NCI-H2196 (cell line): ENCODE measurements around the gene NEK6.

ENCODE experiments used
- DNase-seq: peaks from one replicate; lab custom pipeline; 2025; ENCODE audit not compliant: unreplicated experiment; lab: John Stamatoyannopoulos, UW

NEK6 gene

DNA sequence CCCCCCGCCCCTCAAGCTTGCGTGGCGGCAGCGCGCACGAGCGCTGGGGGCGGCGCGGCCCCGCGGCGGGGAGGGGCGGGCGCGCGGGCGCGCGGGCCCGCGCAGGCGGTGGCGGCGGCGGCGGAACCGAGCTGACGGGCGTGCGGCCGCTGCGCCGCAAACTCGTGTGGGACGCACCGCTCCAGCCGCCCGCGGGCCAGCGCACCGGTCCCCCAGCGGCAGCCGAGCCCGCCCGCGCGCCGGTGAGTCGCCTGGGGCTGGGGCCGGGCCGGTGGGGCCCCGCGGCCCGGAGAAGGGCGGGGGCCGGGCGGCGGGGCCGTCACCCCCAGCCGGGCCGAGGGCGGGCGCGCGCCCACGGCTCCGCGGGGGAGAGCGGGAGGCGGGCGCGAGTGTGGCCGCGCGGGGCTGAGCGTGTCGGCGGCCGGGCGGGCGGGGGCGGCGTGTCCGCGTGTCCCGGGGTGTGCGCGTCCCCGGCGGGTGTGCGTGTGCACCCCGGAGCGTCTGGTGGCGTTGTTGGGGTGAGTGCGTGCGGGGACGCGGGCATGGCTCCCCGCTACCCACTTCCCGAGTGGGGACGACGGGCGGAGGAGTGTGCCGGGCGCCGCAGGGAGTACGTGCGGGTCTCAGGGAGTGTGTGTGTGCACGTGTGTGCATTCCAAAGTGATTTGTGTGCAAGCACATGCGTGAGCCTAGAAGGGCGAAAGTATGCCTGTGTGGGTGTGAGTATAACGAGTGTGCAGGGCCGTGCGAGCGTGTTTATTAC, at the start of gene NEK6:
Gene NEK6, plus strand, starts transcription at position 106 of the 763 bp plus-strand sequence. CDS start 44,016 bp downstream, outside the sequence.
- DNase-seq: peak; percentile 22

DNA sequence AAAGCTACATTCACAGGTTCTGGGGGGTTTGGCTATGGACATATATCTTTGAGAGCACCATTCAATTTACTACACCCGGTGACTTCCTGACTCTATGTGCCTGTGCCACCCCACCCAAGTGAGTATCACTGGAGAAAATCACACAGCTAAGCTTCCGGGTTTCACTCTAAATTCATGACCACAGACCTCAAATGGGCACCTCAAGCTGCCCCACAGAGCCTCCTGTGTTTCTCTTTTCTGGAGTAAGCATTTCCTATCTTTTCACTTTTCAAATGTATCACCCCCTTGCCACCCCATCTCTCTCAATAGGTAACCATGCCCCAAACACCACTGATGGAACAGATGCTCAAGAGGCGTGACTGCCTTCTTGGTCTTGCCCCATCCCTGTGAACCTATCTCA, 49.2 kb upstream of the NEK6 start:
- no peak for DNase-seq

DNA sequence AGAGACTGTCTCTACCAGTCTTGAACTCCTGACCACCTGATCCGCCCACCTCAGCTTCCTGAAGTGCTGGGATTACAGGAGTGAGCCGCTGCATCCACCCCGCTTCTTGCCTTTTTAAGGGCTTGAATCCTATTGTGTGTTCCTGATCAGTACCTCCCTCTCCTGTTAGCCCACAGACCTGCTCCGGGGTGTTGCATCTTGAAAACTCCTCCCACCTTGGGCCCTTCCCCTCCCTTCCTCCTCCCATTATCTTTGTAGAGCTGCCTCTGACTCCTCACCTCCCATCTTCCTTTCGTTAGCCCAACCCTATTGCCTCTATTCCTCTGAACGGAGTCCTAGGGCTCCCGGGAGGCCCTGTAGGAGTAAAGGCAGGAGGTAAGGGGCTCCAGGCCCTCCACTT, 48.5 kb upstream of the NEK6 start:
- DNase-seq: no peak

DNA sequence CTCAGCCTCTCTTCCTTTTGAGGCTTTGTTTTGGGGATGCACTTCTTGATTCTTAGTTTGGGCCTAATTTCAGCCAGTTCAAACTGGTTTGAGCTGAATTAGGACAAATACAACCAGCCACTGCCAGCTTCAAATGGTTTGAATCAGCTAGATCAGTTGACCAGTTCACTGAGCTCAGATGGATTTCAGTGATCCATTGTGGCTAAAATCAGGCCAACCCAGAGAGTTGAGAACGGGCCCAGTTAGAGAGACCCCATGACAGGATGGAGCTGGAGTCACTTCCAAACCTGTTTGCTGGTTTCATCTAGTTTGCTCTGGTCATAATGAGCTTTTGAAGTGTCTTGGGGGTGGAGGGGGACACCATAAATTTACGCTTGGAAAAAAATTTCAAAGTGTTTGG, 48.0 kb upstream of the NEK6 start:
- DNase-seq: no peak

DNA sequence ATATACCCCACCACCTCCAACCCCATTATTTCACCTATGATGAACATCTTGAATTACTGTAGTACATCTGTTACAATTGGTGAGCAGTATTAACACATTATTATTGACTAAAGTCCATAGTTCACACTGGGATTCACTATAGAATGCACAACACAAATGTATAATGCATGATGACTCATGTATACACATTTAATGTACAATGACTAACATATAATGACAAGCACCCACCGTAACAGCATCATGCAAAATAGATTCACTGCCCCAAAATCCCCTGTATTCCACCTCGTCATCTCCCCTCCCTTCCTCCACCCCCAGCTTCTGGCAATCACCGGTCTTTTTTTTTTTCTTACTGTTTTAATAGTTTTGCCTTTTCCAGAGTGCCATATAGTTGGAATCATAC, 47.1 kb upstream of the NEK6 start:
- no peak for DNase-seq

DNA sequence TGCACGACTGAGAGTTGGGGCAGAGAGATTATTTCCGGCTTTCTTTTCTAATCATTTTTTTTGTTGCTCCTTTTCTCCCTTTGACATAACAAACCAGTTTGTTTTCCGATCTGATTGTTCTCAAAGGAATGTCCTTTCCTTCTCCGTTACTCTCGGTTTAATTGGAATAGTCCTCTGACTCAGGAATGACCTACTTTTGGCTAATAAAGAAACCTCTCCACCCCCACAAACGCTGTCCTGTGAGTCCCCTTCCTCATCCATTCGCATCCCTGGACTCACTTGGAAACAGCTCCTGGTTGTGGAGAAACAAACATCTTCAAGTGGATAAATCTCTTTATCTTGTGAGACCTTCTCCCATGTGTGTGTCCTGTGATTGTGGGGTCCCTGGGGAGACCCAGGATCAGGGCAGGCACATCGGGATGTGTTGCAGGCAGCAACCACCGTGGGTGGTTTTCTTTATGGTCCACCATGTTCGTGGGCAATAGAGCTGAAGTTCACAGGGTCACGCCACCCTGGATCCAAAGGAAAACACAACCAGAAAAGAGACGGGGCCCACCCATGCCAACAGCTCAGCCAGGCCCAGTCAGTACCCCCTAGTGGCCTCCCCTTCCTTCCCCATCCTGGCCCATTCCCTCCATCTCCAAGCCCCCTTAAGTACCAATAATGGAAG, 45.2 kb upstream of the NEK6 start:
- no peak for DNase-seq

DNA sequence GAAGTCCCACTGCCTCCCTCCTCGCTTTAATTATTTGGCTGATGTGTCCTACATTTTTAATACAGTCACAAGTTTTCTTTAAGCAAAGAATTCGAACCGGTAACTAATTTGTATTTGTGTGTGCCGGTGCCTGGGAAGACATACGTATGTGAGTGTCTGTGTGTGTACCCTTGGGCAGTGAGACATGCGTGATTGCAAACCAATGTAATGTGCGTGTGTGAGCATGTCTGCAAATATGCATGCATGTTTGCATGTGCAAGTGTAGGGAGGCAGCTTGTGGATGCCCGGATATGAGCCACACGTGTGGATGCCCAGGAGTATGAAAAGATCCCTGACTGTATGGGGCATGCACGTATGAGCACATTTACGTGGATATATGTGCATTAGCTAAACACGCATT, 44.4 kb upstream of the NEK6 start:
- DNase-seq: no peak

DNA sequence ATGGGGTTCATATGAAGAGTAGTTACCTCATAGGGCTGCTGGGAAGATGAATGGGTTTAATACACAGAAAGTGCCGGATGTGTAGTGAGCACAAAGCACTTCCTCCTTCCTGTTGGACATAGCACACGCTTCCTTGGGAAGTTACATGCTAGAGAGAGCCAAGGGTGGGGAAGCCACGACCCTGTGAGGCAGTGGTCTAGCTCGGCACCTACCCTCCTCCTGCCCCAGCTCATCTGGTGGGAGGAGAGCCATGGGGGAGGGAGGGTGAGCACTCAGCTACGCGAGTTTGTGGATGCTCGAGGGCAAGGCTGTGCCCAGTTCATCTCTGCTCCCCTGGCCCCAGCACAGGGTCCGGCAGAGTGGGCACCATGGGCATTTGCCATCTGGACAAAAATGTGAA, 43.6 kb upstream of the NEK6 start:
- DNase-seq: no peak

DNA sequence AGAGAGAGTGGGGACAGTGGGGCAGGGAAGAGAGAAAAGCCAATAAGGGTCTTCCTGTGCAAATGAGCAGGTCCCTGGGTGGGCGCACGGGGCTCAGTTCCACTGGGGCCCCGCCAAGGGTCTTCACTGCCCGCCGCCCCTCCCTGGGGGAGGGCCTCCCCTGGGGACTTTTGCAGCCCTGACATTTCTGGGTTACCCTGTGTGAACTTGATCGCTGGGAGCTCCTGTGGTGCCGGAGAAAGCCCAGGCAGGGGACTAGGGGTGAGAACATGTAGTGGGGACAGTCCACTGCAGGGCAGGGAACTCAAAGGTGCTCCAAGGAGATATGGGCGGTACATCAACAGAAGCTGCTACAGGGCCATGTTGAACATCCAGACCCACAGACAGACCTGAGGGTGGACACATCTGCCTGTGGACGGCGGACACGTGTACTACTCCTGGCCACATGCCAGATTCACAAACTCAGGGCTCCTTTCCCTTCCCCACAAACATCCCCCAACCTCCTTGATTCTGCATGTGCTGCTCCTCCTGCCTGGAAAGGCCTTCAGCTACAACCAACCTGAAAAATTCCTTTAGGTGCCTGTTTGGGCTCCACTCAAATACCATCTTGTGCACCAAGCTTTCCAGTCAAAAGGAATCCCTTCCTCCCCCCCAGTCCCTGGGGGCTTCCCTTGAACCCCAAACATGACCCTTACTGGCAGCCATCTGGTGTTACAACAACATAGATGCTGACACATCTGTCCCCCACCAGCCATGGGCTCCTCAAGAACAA, 43.0 kb upstream of the NEK6 start:
- DNase-seq: no peak

DNA sequence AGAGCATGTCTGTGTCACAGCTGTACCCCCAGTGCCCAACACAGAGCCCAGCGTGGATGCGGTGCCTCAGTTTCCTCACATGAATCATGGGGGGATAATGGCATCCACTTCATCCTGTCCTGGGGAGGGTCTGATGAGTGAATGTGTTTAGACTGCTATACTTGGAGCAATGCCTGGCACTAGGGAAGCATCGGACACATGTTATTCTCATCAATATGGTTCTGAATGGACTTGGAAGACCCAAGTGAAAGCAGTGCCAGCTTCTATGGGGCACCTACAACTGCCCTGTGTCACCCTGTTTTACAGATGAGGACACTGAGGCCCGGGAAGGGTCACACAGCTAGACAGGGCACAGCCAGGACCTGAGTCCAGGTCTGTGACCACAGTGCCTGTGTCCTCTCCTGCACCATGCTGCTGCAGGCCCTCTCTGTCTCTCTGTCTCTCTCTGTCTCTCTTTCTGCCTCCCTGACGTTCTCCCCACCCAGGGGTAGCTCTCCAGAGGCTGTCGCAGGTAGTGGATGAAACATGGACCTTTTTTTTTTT, 42.3 kb upstream of the NEK6 start:
- DNase-seq: no peak

DNA sequence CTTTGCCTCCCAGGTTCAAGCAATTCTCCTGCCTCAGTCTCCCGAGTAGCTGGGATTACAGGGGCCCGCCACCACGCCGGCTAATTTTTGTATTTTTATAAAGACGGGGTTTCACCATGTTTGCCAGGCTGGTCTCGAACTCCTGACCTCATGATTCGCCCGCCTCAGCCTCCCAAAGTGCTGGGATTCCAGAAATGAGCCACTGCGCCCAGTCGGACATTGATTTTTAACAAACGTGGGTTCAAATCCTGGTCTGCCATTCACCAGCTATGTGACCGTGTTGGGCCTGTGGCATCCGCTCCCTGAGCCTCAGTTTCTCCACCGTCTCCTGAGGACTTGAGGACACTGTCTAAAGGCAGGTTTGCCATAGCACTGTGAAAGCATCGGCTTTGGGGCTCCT, 41.8 kb upstream of the NEK6 start:
- DNase-seq: no peak

DNA sequence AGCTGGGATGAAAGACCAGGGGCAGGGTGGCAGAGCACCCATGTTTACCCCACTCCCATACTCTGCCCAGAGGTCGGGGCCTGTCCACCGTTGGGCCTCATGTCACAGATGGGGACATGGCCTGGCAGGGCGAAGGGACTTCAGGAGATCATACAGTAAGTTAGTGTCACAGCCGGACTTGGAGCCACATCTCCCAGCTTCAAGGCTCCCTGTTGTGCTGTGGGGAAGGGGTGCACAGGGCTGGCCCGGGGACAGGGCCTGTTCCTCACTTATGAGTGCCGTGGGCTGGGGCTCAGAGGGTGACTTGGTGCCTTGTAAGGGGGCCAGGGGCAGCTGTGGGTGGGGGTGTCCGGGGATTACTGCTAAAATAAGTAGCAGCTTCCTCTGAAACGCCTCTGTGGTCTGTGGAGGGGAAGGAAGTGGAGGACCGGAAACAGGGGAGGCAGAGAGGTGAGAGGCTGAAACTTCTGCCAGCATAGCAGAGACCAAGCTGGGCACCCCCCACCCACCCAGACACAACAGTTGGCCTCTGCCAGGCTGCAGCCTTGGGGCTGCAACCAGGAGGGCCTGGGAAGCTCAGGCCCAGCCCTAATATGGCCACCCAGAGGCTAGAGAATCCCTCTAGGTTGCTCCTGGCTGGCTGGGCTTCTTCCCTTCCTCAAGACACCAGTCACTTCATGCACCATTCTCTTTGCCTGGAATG, 41.1 kb upstream of the NEK6 start:
- no peak for DNase-seq

DNA sequence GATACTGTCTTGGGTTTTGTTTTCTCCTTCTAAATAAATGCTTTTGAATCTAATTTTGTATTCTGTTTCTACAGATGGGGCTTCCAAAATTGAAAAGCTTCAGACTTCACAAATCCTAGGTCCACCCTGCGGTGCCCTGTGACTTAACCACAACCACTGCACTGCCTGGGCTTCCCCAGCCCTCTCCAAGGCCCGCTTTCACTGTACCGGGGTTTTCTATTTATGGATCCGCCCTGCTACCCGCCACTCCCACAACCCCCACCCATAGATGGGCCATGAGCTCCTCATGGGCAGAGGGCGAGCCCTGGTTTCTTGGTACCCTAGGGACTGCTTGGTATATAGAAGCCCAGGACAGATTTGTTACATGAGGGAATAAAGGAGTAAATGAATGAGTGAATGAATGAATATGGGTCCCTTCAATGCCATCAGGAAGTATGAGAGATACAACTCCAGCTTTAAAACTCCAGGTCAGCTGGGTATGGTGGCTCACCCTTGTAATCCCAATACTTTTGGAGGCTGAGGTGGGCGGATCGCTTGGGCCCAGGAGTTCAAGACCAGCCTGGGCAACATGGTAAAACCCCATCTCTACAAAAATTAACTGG, 39.8 kb upstream of the NEK6 start:
- no peak for DNase-seq

DNA sequence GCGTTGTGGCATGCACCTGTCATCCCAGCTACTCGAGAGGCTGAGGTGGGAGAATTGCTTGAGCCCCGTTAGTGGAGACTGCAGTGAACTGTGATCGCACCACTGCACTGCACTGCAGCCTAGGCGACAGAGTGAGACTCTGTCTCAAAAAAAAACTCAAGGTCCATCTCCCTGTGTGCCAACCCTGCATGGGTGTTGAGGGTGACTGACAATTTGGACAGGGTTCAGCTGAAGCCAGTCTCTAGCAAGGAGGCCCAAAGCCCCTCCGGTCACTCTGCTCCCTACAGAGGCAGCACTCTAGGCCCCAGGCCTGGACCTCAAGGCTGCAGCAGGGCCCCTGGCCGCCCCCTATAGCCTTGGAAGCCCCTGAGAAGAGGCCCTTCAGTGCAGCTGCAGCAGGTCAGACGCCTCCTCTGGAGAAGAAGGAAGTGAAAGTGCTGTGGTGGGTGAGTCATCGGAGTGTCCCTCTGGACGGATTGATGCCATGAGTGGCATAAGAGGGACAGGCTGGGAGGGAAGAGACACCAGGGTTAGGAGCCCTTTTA, 39.2 kb upstream of the NEK6 start:
- DNase-seq: peak; percentile 18

DNA sequence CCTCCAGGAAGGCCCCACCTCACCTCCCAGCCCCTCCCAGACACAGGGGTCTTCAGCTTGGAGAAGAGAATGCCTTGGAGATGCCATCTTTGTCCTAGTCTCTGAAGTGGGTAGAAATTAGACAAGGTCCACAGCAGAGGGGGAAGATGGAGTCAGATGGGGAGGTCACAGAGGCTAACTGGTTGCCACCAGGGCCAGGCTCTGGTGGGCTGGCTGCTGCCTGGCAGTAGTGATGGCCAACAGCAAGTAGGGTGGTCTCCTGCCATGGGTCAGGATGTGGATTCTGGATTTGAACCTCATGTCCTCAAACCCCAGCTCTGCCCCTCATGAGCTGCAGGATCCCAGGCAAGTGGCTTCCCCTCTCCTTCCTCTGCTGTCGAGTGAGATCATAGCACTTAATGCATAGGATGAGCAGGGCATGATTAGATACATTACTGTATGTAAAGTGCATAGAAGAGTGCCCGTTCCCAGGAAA, 38.7 kb upstream of the NEK6 start:
- no peak for DNase-seq

DNA sequence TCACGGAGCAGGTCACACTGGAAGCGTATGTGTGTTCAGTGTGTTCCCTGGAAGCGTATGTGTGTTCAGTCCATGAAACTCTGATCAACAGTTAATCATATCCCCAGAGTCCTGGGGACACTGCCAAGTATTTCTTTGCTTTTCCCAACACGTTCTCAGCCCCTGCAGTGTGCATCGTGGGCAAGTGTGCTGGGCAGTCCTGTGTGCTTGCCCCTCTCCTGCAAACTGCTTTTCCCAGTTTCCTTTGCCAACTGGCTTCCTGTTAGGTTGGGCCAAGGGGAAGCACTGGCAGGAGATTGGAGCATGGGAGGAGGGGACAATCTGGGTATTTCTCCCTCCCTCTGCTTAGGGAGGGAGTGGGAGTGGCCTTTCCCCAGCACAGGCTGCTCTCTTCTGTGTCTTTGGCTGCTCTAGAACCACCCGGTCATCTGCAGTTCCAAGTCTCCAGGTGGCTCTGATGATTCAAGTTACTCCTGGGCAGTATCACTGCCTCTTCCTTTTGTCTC, 36.8 kb upstream of the NEK6 start:
- peak; percentile 71 for DNase-seq

DNA sequence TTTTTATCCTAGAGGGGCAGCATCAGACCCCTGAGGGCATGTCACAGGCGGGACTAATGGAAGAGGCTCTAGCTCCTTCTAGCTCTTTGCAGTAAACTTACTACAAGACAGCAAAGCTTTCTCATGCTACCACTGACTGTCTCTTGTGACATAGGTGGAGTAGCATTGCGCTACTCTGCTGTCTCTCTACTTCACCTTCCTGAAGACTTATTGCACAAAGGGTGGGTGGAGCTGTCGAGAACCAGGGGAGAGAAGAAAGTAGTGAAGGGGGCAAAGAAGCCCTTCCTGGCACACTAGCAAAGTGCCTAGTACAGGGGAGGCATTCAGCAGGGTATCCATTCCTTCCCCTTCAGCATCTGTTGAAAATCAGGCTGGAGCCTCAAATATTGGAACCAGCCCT, 36.1 kb upstream of the NEK6 start:
- DNase-seq: no peak

DNA sequence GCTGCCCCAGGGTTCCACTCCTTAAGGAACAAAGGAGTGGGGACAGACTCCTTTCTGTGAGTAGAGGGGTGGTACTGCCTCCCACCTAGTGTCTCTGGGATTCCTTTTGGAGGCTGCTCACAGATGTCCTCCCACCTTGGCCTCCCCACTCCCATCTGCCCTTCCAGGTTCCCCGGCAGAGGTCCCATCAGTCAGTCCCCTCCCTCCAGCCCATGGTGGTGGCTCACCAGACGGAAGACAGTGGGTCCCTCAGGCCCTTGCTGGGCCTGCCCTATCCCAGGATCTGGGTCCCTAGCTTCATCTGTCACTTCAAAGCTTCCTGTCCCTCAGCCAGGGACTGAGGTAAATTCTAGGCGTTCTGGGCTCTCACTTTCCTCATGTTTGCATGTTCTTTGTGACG, 35.6 kb upstream of the NEK6 start:
- no peak for DNase-seq

DNA sequence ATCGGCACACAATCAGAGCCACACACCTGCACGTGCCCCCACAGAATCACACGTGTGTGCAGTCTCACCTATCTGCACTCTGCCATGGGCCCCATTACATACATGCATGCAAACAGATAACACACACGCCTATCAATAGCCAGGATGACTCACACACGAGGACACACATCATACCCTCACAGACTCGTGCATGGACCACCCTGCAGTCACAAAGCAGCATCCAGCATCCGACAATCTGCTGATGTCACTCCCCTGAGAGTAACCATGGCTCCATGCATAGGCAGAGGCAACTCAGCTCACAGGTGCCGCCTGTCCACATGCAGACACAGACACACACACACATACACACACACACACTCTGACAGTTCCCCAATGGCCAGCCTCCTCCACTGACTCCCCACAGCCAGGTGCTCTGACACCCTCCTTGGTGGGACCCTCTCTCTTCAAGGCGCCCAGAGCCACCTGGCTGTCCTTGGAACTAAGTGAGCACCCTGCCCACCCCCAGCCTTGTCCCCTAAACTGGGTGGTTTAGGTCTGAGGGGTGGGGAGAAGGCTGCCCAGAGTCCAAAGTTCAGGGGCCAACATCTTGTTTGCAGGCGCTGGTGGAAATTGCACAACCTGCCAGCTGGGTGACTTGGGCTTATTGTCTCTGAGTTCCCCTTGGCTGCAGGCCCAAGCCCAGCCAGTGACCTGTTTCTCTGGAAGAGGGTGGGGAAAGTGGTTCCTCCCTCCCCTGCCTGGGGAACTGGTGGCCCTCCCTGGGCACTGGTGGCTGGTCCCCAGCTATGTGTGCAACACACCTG, 34.6 kb upstream of the NEK6 start:
- peak; percentile 68 for DNase-seq
